ENCODE data around the gene LRCH1.

Gene LRCH1

DNA sequence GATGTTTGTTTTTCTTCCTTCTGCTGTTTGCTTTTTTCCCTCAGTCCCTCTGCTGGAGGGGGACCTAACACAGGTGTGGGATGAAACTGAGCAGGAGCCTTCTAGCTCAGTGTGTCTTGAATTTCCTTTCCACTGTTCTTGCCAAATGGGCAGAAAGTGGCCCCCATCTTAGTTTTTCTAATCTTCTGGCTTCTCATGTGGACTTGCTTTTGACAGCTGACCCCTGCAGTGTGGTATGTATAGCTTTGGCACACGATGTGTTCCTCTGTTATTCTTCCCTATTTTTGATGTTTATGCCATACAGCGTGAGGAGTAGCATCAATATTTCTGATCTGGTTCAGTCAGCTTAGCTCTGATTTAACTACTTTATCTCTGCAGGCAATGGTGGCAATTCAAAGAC, 8.3 kb downstream of the LRCH1 start:
- in situ Hi-C loops (cut with MboI; ENCODE audit: low sequenced_read_pairs): no loop called here

DNA sequence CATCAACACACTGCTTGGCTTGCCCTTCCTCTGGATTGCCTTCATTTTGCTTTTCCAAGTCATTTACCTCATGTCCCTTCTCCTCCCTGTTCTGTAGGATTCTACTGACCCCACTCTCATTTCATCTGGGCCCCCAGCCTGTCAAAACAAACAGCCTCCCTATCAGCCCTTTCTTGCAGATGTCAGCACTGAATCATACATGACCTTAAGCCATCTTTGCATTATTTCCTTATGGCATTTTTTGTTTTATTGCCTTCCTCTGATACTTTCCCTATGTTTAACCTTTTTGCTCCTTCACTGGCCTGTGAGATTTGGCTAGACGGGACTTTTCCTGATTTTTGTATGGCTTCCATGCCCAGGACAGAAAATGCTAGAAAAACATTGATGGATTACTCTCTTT, 8.7 kb downstream of the LRCH1 start:
- in situ Hi-C loops (cut with MboI; ENCODE audit: low sequenced_read_pairs): no loop called here

DNA sequence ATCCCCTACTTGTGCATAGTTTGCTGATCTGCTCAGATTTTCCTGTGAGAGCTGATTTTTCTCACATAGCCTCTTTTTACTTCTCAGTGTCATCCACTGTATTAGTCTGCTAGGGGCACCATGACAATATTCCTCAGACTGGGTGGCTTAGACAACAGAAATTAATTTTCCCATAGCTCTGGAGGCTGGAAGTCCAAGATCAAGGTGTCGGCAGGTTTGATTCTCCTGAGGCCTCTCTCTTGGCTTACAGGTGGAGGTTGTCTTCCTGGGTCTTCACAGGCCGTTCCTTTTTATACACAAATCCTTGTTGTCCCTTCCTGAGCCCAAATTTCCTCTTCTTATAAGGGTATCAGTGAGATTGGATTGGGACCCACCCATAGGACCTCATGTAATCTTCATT, 9.2 kb downstream of the LRCH1 start:
- in situ Hi-C loops (cut with MboI; ENCODE audit: low sequenced_read_pairs): no loop called here

DNA sequence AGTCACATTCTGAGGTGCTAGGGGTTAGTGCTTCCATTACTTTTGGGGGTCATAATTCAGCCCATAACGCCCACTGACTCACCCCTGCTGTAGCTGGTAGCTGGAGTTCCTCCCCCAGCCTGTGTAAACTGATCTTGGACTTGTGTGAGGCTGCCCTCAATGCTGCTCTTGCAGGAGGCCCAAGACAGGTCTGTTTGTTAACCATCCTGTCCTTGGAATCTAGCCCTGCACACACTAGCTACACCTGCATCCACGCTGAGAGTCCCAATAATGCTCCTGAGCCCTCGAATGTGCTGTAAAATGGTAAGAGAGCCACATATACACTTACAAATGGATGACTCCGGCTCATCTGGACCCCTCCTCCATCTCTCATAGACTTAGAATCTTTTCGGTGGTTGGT, 9.6 kb downstream of the LRCH1 start:
- in situ Hi-C loops (cut with MboI; ENCODE audit: low sequenced_read_pairs): no loop called here

DNA sequence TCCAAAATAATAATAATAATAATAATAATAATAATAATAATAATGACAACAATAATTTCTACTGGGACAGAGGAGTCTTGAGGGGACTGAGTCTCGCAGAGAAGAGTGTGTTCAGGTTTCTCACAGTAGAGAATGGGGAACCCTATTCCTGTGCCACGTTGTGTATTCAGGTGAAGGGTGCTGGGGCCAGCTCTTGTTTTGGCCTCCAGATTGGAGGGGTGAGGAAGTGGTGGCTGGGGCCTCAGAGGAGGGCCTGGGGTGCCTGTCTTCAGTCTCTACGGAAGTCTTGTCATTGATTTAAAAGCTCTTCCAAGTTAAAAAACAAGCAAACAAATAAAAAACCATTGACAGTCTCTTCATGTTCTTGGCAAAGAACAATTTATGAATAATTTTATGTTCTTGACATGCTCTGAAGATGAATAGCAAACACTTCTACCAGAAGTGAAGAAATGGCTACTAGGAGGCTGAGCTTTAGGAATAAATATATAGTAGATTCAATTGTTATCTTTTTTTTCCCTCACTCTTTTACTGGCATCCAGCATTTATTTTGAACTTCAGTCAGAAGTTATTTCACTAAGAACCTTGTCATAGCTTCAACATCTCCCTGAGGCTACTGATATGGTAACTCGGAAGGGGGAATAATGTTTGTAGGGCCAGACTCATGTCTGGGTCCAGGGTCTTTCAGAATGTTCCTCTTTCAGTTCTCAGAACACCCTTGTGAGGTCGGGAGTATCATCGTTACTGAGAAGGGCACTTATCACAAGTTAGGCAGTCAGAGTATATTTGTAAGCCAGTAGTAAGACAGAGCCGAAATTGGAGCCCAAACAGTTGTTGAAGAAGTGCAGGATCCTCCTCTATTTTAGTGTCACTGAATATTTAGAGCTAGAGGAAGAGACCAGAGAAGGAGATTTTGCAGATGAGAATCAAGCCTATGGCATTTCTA, 13.1 kb downstream of the LRCH1 start:
- in situ Hi-C loops (cut with MboI; ENCODE audit: low sequenced_read_pairs): no loop called here

DNA sequence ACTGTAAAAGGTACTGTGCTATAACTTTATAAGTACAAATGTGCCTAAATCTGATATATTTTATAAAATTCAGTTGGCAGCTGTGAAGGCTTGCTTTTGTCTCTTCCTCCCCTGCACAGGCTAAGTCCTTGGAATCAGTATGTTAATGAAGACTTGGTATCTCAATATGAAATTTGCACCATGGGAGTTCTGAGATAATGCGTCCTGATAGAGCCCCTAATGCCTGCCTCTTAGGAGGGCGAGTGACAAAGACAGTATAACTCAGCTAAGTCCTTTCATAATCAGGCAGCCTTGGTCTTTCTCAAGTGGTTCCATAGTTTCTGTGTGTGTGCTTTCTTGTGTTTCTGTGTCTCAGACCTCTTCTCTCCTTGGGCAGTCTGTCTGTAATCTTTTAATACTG, 14.7 kb downstream of the LRCH1 start:
- in situ Hi-C loops (cut with MboI; ENCODE audit: low sequenced_read_pairs): no loop called here

DNA sequence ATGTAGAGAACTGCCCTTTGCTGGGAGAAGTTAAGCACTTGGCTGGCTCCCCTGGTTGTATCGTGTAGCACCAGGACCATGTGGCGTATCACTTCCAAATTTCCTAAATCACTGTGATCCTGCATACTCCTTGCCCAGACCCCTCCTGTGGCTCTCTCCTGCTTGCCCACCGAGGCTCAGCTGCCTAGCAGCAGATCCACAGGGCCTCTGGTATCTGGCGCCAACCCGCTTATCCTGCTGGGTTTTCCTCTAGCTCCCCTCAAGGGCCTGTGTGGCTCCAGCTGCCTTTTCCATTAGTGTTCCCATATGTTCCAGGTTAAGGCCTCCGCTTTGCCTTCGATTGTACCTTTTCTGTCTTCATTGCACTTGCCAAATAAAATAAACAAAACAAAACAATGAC, 16.5 kb downstream of the LRCH1 start:
- in situ Hi-C loops (cut with MboI; ENCODE audit: low sequenced_read_pairs): no loop called here

DNA sequence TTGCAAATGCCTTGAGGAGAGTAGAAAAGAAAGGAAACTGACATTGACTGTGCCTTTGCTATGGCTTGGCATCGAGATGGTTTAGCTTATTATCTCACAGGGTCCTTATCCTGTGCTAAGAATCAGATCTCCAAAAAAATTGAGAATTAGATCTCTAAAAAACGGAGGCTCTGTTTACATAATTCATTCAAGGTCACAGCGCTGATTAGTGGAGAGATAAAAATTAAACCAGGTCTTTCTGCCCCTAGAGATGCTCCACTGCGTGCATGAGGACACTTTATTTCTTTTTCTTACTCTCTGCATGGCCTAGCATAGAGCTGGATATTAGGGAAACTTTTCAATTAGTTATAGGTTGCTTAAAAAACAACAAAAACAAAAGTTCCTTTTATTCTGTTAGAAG, 17.3 kb downstream of the LRCH1 start:
- in situ Hi-C loops (cut with MboI; ENCODE audit: low sequenced_read_pairs): no loop called here

DNA sequence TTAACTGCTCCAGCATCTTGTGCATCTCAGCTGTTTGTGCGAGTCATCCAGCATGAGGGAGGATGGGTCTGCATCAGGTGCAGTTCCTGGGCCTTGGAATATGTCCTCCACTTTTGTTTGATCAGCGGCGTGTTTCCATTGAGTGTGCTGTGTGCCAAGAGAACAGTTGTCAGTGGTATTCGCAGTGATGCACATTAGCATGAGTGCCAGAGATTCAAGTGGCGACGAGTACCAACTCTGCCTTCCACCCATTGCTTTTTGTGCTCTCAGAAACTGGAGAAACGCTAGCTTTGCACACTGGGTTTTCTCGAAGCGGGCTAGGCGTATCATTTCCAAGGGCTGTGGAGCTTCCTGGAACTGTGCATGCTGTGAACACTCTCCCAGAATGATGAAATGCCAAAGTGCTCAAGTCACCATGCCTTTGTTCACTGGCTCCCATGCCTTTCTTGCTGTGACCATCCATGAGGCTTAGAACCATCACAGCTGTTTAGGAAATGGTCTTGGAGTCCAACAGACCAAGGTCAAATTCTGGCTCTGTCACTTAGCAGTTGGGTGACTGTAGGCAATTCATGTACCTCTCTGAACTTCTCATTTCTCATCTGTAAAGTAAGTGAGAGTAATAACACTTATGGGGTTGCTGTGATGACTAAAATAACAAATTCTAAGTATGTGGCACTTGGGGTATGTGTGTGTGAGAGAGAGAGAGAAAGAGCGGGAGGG, 18.4 kb downstream of the LRCH1 start:
- in situ Hi-C loops (cut with MboI; ENCODE audit: low sequenced_read_pairs): no loop called here

DNA sequence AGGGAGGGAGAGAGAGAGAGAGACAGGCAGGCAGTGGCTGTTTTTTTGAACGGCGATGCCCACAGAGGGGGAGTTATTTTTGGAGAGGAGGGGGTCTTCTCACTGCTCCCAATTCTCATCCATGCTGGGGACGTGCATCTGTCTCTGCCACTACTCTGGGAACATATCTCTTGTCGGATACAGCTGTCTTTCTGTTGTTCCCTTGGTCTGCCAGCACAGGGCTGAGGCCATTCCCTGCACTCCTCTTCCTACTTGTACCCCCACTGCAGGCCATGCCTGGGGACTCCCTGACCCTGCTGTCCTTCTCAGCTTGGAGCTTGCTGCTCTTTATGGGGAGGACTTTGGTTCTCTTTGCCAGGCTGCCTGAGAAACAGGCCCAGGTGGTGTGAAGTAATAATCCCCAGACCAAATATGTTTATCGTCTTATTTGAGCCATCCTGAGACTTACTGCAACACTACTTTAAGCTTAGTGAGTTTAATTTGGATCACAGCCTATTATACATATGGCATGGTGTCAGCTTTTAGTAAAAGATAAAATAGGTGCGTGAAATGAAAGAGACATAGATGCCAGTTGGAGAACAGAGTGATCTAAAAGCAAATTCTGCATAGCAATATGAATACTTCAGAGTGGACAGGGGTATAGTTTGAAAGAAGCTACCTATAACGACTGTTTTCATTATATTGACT, 19.1 kb downstream of the LRCH1 start:
- in situ Hi-C loops (cut with MboI; ENCODE audit: low sequenced_read_pairs): no loop called here

DNA sequence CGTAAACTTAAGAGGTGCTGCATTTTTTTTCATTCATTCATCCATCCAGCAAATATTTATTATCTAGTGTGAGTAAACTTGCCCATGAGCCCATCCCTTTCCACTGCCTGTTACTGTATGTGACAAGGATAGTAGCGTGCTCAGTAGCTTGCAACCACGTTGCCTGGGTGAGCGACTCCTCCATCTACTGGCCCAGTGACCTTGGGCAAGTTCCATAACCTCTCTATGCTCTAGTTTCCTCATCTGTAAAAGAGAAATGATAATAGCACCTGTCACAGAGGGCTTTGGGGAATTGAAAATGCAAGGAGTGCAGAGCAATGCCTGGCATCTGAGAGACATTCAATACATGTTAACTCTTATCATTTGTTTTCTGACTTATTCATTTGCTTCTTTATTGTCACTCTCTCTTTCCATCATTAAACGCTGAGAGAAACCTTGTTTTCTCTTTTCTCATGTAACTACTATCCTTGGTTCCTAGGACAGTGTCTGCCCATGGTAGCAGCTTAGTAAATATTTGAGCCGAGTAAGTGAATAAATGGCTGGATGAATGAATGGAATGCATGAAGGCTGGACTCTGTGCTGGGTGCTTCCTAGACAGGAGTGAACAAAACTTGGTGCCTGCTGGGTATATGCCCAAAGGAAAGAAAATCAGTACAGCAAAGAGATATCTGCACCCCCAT, 19.9 kb downstream of the LRCH1 start:
- in situ Hi-C loops (cut with MboI; ENCODE audit: low sequenced_read_pairs): no loop called here

DNA sequence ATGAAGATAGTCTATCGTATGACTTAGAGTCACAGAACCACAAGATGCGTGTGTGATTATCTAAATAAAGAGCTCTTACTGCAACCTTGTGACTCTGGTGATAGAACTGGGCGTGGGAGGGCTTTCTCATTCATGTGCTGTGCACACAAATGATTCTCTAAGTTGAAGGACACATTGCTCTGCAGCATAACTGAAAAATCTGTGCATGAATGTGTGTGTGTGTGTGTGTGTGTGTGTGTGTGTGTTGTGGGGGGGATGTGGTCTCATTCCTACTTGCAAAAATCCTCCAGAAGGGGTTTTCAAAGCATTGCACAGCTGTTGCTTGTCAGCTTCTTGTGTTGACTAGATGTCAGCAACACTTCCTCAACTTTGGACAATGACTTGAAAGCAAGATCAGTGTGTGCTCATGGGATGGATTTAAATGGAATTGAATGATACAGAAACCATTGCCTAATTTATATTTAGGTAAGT, 22.4 kb downstream of the LRCH1 start:
- in situ Hi-C loops (cut with MboI; ENCODE audit: low sequenced_read_pairs): no loop called here

DNA sequence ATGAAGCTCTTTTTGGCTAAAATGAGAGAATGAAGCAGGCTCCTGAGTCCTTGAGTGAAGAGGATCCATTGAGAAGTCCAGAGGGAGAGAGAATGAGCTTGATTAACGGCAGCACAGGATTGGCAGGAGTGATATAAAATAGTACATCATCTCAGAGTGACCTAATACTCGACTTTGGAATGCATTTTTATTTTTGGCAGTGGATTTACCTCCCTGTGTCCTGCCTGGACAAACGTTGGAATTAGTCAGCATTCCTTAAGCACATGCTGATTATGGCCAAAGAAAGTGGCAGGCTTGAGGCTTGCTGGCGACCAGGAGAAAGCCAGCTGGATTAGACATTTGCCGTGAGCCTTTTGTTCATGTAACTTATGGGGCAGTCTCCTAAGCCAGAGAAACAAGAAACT, 22.9 kb downstream of the LRCH1 start:
- in situ Hi-C loops (cut with MboI; ENCODE audit: low sequenced_read_pairs): no loop called here

DNA sequence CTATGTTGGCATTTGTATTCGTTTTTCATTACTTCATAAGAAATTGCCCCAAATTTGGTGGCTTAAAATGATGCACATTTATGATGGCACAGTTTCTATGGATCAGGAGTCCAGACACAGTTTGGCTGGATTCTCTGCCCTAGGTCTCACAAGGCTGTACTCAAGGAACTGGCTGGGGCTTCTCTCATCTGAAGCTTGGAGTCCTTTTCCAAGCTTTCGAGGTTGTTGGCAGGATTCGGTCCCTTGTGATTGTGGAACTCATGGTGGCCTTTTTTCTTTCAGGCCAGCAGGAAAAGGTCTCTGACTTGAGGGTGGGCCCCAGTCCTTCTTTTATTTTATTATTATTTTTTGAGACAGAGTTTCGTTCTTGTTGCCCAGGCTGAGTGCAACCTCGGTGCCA, 23.8 kb downstream of the LRCH1 start:
- in situ Hi-C loops (cut with MboI; ENCODE audit: low sequenced_read_pairs): no loop called here

DNA sequence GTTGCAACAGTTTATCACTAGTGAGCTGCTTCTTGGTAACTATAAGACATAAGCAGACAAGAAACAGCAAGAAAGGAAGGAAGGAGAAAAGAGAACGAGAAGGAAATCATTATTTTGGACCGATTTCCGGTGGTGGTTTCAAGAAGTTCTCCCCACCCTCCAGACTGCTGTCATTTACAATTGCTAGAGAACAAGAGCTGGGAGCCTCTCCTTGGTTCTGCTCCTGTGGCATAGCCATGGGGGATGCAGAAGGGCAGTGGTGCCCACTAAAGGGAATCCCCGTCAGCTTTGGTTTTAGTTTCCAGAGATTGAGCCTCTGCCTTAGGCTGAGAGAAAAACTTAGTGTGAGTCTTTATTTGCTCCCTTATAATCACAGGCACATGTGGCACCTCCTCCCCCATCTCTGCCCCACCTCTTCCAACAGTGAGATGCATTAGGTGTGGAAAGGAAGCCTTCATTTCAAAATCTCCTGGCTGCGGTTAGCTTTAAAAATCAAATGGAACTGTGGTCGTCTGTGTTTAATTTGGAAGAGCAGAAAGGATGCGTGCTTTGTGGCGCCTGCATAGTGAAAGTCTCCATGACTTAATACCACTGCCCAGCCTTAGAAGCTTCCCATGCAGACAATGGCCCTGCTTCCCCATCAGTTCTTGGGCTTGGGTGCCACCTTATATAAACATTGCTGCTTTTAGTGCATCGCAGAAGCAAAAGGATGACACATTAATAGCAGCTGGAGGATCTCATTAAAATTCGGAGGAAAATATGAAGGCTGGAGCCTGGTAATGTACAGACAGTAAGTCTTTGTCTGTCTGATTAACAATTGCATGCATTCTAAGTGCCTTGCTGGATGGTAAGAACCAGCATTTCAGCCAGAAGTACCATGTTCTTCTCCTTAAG, 25.0 kb downstream of the LRCH1 start:
- in situ Hi-C loops (cut with MboI; ENCODE audit: low sequenced_read_pairs): no loop called here

DNA sequence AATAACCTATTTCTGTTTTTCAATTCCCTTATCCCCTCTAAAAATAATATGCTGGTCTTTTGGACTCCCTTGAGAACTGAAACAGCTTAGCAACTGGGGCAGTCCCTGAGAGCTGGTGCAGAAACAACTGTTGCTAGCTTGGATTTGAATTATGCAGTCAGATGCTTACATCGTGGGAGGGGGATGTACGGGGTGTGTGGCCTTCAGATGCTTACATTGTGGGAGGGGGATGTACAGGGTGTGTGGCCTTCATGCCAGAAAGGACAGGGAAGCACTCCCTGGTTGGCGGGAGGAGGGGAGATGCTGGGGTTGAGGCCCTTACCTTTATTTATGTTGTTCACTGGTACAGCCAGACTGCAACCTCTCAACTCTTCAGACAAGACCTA, 25.6 kb downstream of the LRCH1 start:
- in situ Hi-C loops (cut with MboI; ENCODE audit: low sequenced_read_pairs): no loop called here

DNA sequence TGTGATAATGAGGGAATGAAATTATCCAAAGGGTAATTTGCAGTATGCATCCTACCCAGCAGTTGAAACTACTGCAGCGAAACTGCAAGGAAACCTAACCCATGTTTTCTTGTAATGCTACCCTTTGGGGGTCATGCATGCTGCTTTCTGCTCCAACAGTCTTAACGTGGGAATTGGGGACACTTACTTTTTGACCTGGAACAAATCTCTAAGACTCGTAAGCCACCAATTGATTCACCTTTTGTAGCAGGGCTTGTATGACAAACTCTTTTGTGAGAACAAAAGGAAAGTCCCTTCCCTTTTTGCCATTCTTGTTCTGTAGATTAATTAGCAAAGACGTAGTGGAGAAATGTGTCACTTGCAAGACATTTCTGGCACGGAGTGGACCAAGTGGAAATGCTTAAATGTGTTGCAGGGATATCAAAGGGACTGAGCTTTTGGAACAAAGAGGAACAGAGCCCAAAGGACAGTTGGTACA, 27.4 kb downstream of the LRCH1 start:
- in situ Hi-C loops (cut with MboI; ENCODE audit: low sequenced_read_pairs): no loop called here

DNA sequence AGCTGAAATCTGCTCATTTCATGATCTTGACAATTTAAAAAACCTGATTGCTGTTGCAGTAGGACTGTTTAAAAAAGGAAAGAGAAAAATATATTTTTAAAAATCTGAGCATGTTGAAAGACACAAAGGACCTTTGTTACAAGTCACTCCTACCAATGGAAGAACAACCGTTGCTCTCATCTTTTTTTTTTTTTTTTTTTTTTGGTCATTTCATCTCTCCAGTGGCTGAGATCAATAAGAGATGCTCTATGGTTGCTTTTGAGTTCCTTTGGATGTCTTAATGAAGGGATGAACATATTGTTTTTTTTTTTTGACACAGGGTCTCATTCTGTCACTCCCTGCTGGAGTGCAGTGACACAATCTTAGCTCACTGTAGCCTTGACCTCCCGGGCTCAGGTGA, 29.2 kb downstream of the LRCH1 start:
- in situ Hi-C loops (cut with MboI; ENCODE audit: low sequenced_read_pairs): no loop called here

DNA sequence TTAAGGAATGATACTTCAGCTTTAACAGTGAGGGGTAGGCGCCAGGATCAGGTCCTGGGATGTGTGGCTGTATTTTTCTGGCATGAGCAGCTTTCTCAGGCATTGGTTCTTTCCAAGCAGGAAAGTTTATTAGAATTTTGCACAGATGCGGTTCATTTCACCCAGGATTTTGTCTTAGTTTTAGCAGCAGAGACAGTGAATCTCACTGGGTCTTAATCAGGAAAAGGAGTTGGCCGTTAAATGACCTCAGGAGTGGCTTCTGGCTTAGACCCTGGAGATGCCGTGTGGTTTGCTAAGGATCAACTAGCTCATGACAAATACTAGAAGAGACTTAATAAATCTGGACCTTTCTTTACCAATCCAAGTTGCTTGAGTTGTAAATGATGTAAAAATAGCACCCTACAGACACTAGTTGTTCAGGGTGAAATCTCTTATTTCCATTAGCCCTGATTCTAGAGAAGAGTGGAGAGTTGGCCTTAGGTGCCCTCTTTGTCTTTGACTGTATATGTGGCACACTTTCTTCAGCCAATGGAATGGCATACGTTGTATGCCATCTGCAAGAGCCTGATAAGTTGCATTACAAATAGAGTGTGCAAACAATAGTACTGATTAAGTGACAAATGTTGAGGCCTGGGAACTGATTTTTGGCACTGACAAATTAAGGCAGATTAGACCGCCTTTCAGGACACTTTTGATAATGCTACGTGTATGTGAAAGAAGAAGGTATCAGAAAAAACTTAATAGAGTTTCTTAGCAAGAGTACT, 34.0 kb downstream of the LRCH1 start:
- in situ Hi-C loops (cut with MboI; ENCODE audit: low sequenced_read_pairs): no loop called here
